ENCODE measurements around the gene DGLUCY.

GRCh38 chr14:91159182-91159581 is 45.3 kb downstream of the DGLUCY start:
- TF ChIP-seq, protein P1, sequence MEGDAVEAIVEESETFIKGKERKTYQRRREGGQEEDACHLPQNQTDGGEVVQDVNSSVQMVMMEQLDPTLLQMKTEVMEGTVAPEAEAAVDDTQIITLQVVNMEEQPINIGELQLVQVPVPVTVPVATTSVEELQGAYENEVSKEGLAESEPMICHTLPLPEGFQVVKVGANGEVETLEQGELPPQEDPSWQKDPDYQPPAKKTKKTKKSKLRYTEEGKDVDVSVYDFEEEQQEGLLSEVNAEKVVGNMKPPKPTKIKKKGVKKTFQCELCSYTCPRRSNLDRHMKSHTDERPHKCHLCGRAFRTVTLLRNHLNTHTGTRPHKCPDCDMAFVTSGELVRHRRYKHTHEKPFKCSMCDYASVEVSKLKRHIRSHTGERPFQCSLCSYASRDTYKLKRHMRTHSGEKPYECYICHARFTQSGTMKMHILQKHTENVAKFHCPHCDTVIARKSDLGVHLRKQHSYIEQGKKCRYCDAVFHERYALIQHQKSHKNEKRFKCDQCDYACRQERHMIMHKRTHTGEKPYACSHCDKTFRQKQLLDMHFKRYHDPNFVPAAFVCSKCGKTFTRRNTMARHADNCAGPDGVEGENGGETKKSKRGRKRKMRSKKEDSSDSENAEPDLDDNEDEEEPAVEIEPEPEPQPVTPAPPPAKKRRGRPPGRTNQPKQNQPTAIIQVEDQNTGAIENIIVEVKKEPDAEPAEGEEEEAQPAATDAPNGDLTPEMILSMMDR (IDR thresholded peaks at IDR 0.05) = no peak
- no peak for TF ChIP-seq POLR2A (IDR thresholded peaks at IDR 0.05)
